H1 (cell line): ENCODE results near the gene YIF1A. TPM values are rescaled to one million over a fixed set of nuclear protein-coding genes. Genes with fewer than 3 reads are reported as not detected.

Source experiments
- CTCF ChIA-PET: fragments of 300-600 bp; sonication (Branson Sonifier 250); formaldehyde crosslinking; loops from one replicate; lab custom pipeline; 2021; ENCODE audit not compliant: partially characterized antibody; lab: Charles Lee
- POLR2A ChIA-PET: fragments of 300-600 bp; sonication (Branson Sonifier 250); formaldehyde crosslinking; loops from one replicate; lab custom pipeline; 2021; ENCODE audit warnings: inconsistent platforms; ENCODE audit not compliant: partially characterized antibody; lab: Charles Lee
- DNase-seq, 2 experiments: peaks; one replicate each; pipeline versions ENCODE4 v3.0.0 to v3.0.0-alpha.2; 2010 to 2022; ENCODE audit warnings: low spot score in 2 of 2, low read depth in 1 of 2, mixed read lengths in 1 of 2
- FAIRE-seq: peaks from 2 replicates; lab custom pipeline; 2011; peaks lifted over from hg19 to GRCh38; lab: Jason Lieb, UNC
- H2AFZ ChIP-seq: 2 replicates; pipeline ENCODE4 v1.8.1; 2012; ENCODE audit warnings: low read length, inconsistent platforms
- H2AK5ac ChIP-seq: 2 replicates; pipeline ENCODE4 v1.6.1; 2013; ENCODE audit warnings: low read depth, low read length
- H2BK120ac ChIP-seq: replicated peaks from 2 replicates; pipeline ENCODE3; 2013; ENCODE audit warnings: low read depth, low read length, inconsistent platforms
- H2BK12ac ChIP-seq: 2 replicates; pipeline ENCODE4 v1.6.1; 2013; ENCODE audit warnings: low read depth, low read length
- H2BK15ac ChIP-seq: 2 replicates; pipeline ENCODE4 v1.6.1; 2013; ENCODE audit warnings: low read length
- H2BK20ac ChIP-seq: 2 replicates; pipeline ENCODE4 v1.6.1; 2013; ENCODE audit warnings: low read length
- H2BK5ac ChIP-seq: 2 replicates; pipeline ENCODE4 v1.6.1; 2013; ENCODE audit warnings: low read depth, low read length
- H3K14ac ChIP-seq: 2 replicates; pipeline ENCODE4 v1.6.1; 2013; ENCODE audit warnings: inconsistent platforms; ENCODE audit not compliant: insufficient read length
- H3K18ac ChIP-seq: 2 replicates; pipeline ENCODE4 v1.6.1; 2013; ENCODE audit warnings: low read length; ENCODE audit errors: extremely low read depth
- H3K23ac ChIP-seq: 2 replicates; pipeline ENCODE4 v1.6.1; 2013; ENCODE audit warnings: inconsistent platforms; ENCODE audit not compliant: insufficient read length
- H3K23me2 ChIP-seq: 2 replicates; pipeline ENCODE4 v1.6.1; 2013; ENCODE audit warnings: low read depth, low read length
- H3K27ac ChIP-seq: 2 replicates; pipeline ENCODE4 v1.6.1; 2011; ENCODE audit warnings: low read depth, low read length, inconsistent platforms
- H3K27me3 ChIP-seq, 4 experiments: replicated peaks in 1 of 4; 1 replicate in 1 of 4; 2 replicates in 3 of 4; pipeline versions ENCODE4 v1.6.1 to v1.8.1; 2011 to 2013; ENCODE audit warnings: low read length in 3 of 4, mild to moderate bottlenecking in 3 of 4, inconsistent platforms in 2 of 4, mixed read lengths in 2 of 4, moderate library complexity in 1 of 4; ENCODE audit not compliant: control insufficient read depth in 3 of 4, insufficient read depth in 3 of 4; ENCODE audit errors: extremely low read depth in 1 of 4
- H3K36me3 ChIP-seq, 4 experiments: 2 replicates each; pipeline versions ENCODE4 v1.6.1 to v1.8.1; 2011 to 2013; ENCODE audit warnings: mild to moderate bottlenecking in 4 of 4, low read length in 3 of 4, moderate library complexity in 2 of 4, control low read depth in 1 of 4, inconsistent platforms in 1 of 4; ENCODE audit not compliant: insufficient read depth in 4 of 4, control insufficient read depth in 2 of 4
- H3K4ac ChIP-seq: replicated peaks from 2 replicates; pipeline ENCODE3; 2013; ENCODE audit warnings: low read length, low read depth, mixed read lengths, inconsistent platforms; ENCODE audit not compliant: insufficient read length
- H3K4me1 ChIP-seq, 4 experiments: replicated peaks in 1 of 4; 1 replicate in 1 of 4; 2 replicates in 3 of 4; pipeline versions ENCODE4 v1.6.1 to v1.8.1; 2011 to 2013; ENCODE audit warnings: low read length in 3 of 4, inconsistent platforms in 2 of 4, mixed read lengths in 1 of 4; ENCODE audit not compliant: insufficient read depth in 4 of 4, control insufficient read depth in 3 of 4
- H3K4me2 ChIP-seq, 2 experiments: 2 replicates each; pipeline versions ENCODE4 v1.6.1 to v1.8.1; 2011 to 2013; ENCODE audit warnings: low read depth in 2 of 2, low read length in 2 of 2, control low read depth in 1 of 2, inconsistent platforms in 1 of 2, mild to moderate bottlenecking in 1 of 2; ENCODE audit not compliant: insufficient read depth in 1 of 2
- H3K4me3 ChIP-seq, 4 experiments: fragments of 200-600, 300-600 bp in 1 of 4; sonication (generic), shearing (Covaris generic), sonication (Bioruptor Twin) in 1 of 4; 2 replicates each; pipeline versions ENCODE4 v1.5.1 to v1.8.1; 2011 to 2016; ENCODE audit warnings: low read length in 4 of 4, low read depth in 3 of 4, control low read depth in 2 of 4, inconsistent platforms in 2 of 4, mild to moderate bottlenecking in 2 of 4, mixed read lengths in 1 of 4, moderate library complexity in 1 of 4; ENCODE audit not compliant: insufficient read depth in 2 of 4; ENCODE audit errors: extremely low read depth in 1 of 4
- H3K56ac ChIP-seq: replicated peaks from 2 replicates; pipeline ENCODE3; 2013; ENCODE audit warnings: low read depth, mild to moderate bottlenecking, mixed read lengths, low read length, inconsistent platforms; ENCODE audit not compliant: insufficient read length
- H3K79me1 ChIP-seq: 2 replicates; pipeline ENCODE4 v1.6.1; 2013; ENCODE audit warnings: low read depth, low read length, control low read depth
- H3K79me2 ChIP-seq, 2 experiments: 2 replicates each; pipeline versions ENCODE4 v1.6.1 to v1.8.1; 2012 to 2013; ENCODE audit warnings: low read length in 2 of 2, mild to moderate bottlenecking in 2 of 2, inconsistent platforms in 1 of 2; ENCODE audit not compliant: insufficient read depth in 2 of 2, control insufficient read depth in 1 of 2
- H3K9ac ChIP-seq, 4 experiments: replicated peaks in 1 of 4; 1 replicate in 1 of 4; 2 replicates in 3 of 4; pipeline versions ENCODE4 v1.6.1 to v1.8.1; 2011 to 2013; ENCODE audit warnings: low read depth in 3 of 4, low read length in 3 of 4, control low read depth in 2 of 4, mild to moderate bottlenecking in 2 of 4, moderate library complexity in 2 of 4, inconsistent platforms in 1 of 4; ENCODE audit errors: extremely low read depth in 1 of 4
- H3K9me3 ChIP-seq, 2 experiments: 2 replicates each; pipeline versions ENCODE4 v1.6.1 to v1.8.1; 2012 to 2013; ENCODE audit warnings: mild to moderate bottlenecking in 2 of 2, moderate library complexity in 2 of 2, control low read depth in 1 of 2, inconsistent platforms in 1 of 2, low read depth in 1 of 2, low read length in 1 of 2, mixed read lengths in 1 of 2; ENCODE audit not compliant: insufficient read depth in 2 of 2
- H4K20me1 ChIP-seq, 2 experiments: replicated peaks in 1 of 2; 2 replicates each; pipeline versions ENCODE3 to v1.8.1; 2011 to 2013; ENCODE audit warnings: inconsistent platforms in 2 of 2, low read length in 2 of 2, mild to moderate bottlenecking in 1 of 2; ENCODE audit not compliant: insufficient read depth in 2 of 2, control insufficient read depth in 1 of 2
- H4K5ac ChIP-seq: 2 replicates; pipeline ENCODE4 v1.6.1; 2013; ENCODE audit warnings: low read length, low read depth, mixed read lengths, inconsistent platforms; ENCODE audit not compliant: insufficient read length
- H4K8ac ChIP-seq: 2 replicates; pipeline ENCODE4 v1.8.0; 2013; ENCODE audit warnings: mild to moderate bottlenecking, moderate library complexity, low read length, inconsistent platforms; ENCODE audit not compliant: insufficient read depth; ENCODE audit errors: extremely low read depth
- H4K91ac ChIP-seq: replicated peaks from 2 replicates; pipeline ENCODE3; 2013; ENCODE audit warnings: low read length, mixed read lengths, inconsistent platforms; ENCODE audit not compliant: insufficient read length
- ATF3 ChIP-seq: IDR thresholded peaks from 2 replicates; pipeline ENCODE4 v1.6.1; 2011; ENCODE audit warnings: low read depth, mild to moderate bottlenecking, low read length; ENCODE audit not compliant: insufficient read depth
- CREB1 ChIP-seq: IDR thresholded peaks from 2 replicates; pipeline ENCODE4 v1.6.1; 2012; ENCODE audit warnings: inconsistent platforms
- CTCF ChIP-seq, 3 experiments: IDR thresholded peaks; 1 replicate in 2 of 3; 2 replicates in 1 of 3; pipeline versions ENCODE4 v1.5.1 to v1.6.1; 2011; ENCODE audit warnings: low read length in 3 of 3, mild to moderate bottlenecking in 3 of 3, inconsistent platforms in 2 of 3, low read depth in 1 of 3, moderate library complexity in 1 of 3; ENCODE audit not compliant: insufficient read depth in 1 of 3; ENCODE audit errors: control extremely low read depth in 1 of 3
- PHF8 ChIP-seq: fragments of 200-600 bp; sonication (generic); conservative IDR thresholded peaks from 2 replicates; pipeline ENCODE4 v1.7.1; 2012; ENCODE audit warnings: low read depth, mild to moderate bottlenecking, inconsistent platforms, low read length, moderate library complexity
- SP2 ChIP-seq: IDR thresholded peaks from 2 replicates; pipeline ENCODE4 v1.6.1; 2012; ENCODE audit warnings: mild to moderate bottlenecking, low read length, inconsistent platforms
- TCF12 ChIP-seq: IDR thresholded peaks from 2 replicates; pipeline ENCODE4 v1.6.1; 2011; ENCODE audit warnings: low read depth, mild to moderate bottlenecking, low read length
- YY1 ChIP-seq: IDR thresholded peaks from 2 replicates; pipeline ENCODE4 v1.6.1; 2011; ENCODE audit warnings: low read depth, mild to moderate bottlenecking, low read length
- WGBS, 2 experiments: shearing (Covaris generic) in 1 of 2; methylation state at CpG; one replicate each; pipeline versions ENCODE4 v1.1.6 to v1.1.7; 2013 to 2015; ENCODE audit warnings: low lambda C conversion rate in 2 of 2, mixed read lengths in 2 of 2, inconsistent platforms in 1 of 2, low coverage in 1 of 2, missing lambda C conversion rate in 1 of 2; ENCODE audit not compliant: insufficient replicate concordance in 2 of 2, insufficient coverage in 1 of 2, insufficient read length in 1 of 2; ENCODE audit errors: extremely low coverage in 1 of 2, missing lambda C conversion rate in 1 of 2; 5-methylcytosine and 5-hydroxymethylcytosine counted together
- polyA plus RNA-seq, 7 experiments: library from polyadenylated mRNA; depleted of rRNA in 3 of 7; stranded (reverse) in 5 of 7; unstranded in 2 of 7; fragments of >200 nt in 5 of 7; fragments of 200-250 nt in 2 of 7; gene quantifications; 1 replicate in 5 of 7; 2 replicates in 1 of 7; 4 replicates in 1 of 7; pipeline versions ENCODE4 v1.2.1 to v1.2.3, GENCODE V29; 2011 to 2013; ENCODE audit warnings: missing spikeins in 2 of 7, mixed read lengths in 2 of 7
- total RNA-seq: library from RNA; stranded (reverse); fragmentation: NEBNext Ultra II Directional; extraction: Animal tissue kit (Norgen Biotek cat#: 25700); gene quantifications from 2 replicates; pipeline ENCODE4 v1.2.1, GENCODE V29; 2021

The YIF1A gene
- total and polyA plus RNA-seq, 2 of the 8 experiments (the other 6 are each of a cell fraction or from before 2014, with no cell fraction given) = 70.1 to 178 TPM

- no peak overlapping the region for H3K4ac ChIP-seq
- WGBS, 2 experiments = 87% methylated on average over 14 of the region's 20 CpGs; no CpG with 5 or more reads in 1 of the 2 experiments
- peaks cover 13 to 26% (median 18%) of the 10 kb centered on the region in 4 experiments; a peak in 7 of 8 replicates for H3K36me3 ChIP-seq
- 0 out of 2 replicates have a peak overlapping the region, but pooled peaks have one; percentile 44 for H2BK5ac ChIP-seq
- FAIRE-seq (no peak), DNase-seq (no peak)
- no peak overlapping the region for H3K18ac ChIP-seq
- ChIA-PET POLR2A (interaction anchor here (1.2 to 9.0 kb wide), 3 partner anchors 14 to 28 kb away, joined by 3 to 125 read pairs (median 28); partner anchors contain the start of genes CNIH2 and YIF1A), CTCF (interaction anchor here (0.6 to 2.3 kb wide), 17 partner anchors 8 to 198 kb away, joined by 3 to 12 read pairs (median 4); partner anchors contain the start of gene YIF1A)
- peaks cover 0 to 5% (median 3%) of the 10 kb centered on the region in 4 experiments; a peak in 5 of 7 replicates for H3K4me1 ChIP-seq
- H3K23me2 ChIP-seq = peaks cover 9% of the 10 kb centered on the region
- no peak overlapping the region for H3K23ac ChIP-seq
- no peak overlapping the region for H4K91ac ChIP-seq
- no peak overlapping the region for H2BK120ac ChIP-seq
- H2AK5ac ChIP-seq = no peak overlapping the region
- peaks cover 5 to 17% of the 10 kb centered on the region in 2 experiments for H4K20me1 ChIP-seq
- H3K79me2 ChIP-seq = peaks cover 0 to 13% of the 10 kb centered on the region in 2 experiments; a peak in 2 of 4 replicates
- no peaks in the 10 kb centered on the region for H3K9me3 ChIP-seq
- H3K4me3 ChIP-seq = peak overlapping the region; percentile 57 to 91 (median 72); a peak in 5 of 8 replicates
- H4K5ac ChIP-seq = no peak overlapping the region
- peak overlapping the region; percentile 33; the same call in 1 of the 2 replicates for H2BK12ac ChIP-seq
- H2AFZ ChIP-seq = no peak overlapping the region
- H3K27ac ChIP-seq = no peak overlapping the region
- no peak for TF ChIP-seq PHF8
- no peak for TF ChIP-seq ATF3
- TF ChIP-seq CTCF (IDR thresholded peaks at IDR 0.05; ENCODE audit: control extremely low read depth in 1 of 3, insufficient read depth in 1 of 3, low read depth in 1 of 3, low read length in 3 of 3) = no peak
- no peak for TF ChIP-seq SP2
- no peak for TF ChIP-seq CREB1
- no peak for TF ChIP-seq YY1
- no peak for TF ChIP-seq TCF12
- no peaks in the 10 kb centered on the region for H3K27me3 ChIP-seq
- peaks cover 6% of the 10 kb centered on the region; the same call in 1 of the 2 replicates for H3K79me1 ChIP-seq
- no peak overlapping the region for H3K14ac ChIP-seq
- H2BK20ac ChIP-seq = no peak overlapping the region
- 0 out of 2 replicates have a peak overlapping the region, but pooled peaks have one; percentile 51 for H4K8ac ChIP-seq
- H3K4me2 ChIP-seq = peak overlapping the region; percentile 88 to 96
- H3K9ac ChIP-seq = no peak overlapping the region
- H2BK15ac ChIP-seq = peak overlapping the region; percentile 61; the same call in 1 of the 2 replicates
- H3K56ac ChIP-seq = no peak overlapping the region
Measured at GRCh38 chr11:66266378-66267038, 22.4 kb downstream of the YIF1A start.
